Testis (tissue), 2 donors: ENCODE measurements around the gene SRPK3.
"Not testable (repeated sequence)": the region's sequence is repeated elsewhere in the genome, so short reads cannot be mapped to it uniquely, and the experiment has no call there.

Source experiments
- CTCF ChIP-seq, 3 experiments: fragments of 450-650 bp in 2 of 3; fragments of 200-600 bp in 1 of 3; sonication (generic) in 1 of 3; IDR thresholded peaks; one replicate each; pipeline ENCODE4 v1.5.1; 2016 to 2019; ENCODE audit warnings: antibody characterized with exemption in 3 of 3, mild to moderate bottlenecking in 2 of 3, moderate library complexity in 1 of 3
- POLR2A ChIP-seq: fragments of 450-650 bp; IDR thresholded peaks from one replicate; pipeline ENCODE4 v1.6.1; 2017; ENCODE audit warnings: antibody characterized with exemption, mild to moderate bottlenecking, moderate library complexity

GRCh38 chrX:153746991-153747390 lies 33.9 kb upstream of the SRPK3 start:
- TF ChIP-seq CTCF (IDR thresholded peaks at IDR 0.05); POLR2A: not testable (repeated sequence)
